Measurements from ENCODE around the gene TBX10.
"Not testable (repeated sequence)": the region's sequence is repeated elsewhere in the genome, so short reads cannot be mapped to it uniquely, and the experiment has no call there.

Gene TBX10

DNA sequence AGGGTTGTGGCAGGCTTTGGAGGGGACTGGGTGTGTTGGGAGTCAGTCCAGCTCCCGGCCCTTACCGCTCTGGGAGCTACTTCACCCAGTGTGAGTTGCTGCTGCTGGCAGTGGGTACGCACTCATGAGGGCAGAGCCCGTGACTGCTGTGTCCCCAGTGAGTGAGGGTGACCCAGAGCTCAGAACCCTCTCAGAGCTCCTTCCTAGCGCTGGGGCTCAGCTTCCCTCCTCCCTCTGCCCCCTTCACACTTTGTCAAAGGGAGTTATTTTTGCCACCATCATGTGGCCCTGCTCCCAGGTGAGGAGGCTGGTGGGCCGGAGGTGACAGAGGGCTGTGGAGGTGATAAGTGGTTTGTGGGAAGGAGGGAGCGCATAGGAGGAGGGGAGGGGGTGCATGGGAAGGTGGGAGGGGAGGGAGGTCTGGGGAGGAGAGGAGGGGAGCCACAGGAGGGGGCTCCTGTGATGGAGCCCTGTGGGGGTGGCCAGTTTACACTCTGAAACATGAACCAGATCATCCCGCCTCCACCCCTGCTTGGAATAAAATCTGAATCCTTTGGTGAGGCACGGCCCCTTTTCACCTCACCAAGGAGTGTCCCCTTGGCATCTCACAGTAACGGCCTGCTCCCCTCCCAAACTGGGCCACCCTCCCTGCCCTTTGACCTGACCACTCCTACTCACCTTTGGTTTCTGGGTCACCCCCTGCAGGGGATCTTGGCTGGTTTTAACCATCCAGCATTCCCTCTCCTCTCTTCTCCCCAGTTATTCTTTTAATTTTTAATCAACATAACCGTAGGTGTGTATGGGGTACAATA, 22.9 kb downstream of the TBX10 start:
- no peak for DNase-seq (ENCODE audit: low read depth in 2 of 2)

DNA sequence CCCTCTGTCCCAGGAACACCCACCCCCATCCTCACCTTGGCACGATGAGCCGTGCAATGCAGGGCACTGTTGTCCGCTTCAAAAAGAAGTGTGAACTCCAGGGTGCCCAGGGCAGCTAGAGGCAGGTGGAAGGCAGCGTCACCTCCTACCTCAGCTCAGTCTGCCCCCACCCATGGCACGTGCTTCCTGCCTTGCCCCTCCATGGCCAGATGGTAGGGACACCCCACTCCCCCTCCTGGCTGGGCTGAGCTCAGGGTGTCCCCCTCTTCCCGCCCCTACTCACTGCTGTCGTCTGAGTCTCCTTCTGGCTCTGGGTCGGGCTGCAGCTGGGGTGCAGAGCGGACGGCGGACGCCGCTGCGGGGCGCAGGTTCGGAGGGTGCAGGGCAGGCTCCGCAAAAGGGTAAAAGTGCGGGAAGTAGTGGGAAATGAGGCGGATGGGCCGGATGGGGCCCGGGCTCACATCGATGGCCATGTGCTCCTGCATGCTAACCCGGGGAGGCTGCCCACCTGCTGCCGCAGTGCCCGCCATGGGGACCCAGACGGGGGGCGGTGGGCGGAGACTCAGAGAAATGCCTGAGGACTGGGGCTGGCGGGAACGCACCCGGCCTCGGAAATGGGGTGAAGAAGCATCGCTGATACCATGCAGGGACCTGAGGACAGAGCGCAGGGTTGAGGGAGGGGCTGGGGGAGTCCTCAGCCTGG, 23.7 kb downstream of the TBX10 start:
- no peak for DNase-seq (ENCODE audit: low read depth in 2 of 2)

DNA sequence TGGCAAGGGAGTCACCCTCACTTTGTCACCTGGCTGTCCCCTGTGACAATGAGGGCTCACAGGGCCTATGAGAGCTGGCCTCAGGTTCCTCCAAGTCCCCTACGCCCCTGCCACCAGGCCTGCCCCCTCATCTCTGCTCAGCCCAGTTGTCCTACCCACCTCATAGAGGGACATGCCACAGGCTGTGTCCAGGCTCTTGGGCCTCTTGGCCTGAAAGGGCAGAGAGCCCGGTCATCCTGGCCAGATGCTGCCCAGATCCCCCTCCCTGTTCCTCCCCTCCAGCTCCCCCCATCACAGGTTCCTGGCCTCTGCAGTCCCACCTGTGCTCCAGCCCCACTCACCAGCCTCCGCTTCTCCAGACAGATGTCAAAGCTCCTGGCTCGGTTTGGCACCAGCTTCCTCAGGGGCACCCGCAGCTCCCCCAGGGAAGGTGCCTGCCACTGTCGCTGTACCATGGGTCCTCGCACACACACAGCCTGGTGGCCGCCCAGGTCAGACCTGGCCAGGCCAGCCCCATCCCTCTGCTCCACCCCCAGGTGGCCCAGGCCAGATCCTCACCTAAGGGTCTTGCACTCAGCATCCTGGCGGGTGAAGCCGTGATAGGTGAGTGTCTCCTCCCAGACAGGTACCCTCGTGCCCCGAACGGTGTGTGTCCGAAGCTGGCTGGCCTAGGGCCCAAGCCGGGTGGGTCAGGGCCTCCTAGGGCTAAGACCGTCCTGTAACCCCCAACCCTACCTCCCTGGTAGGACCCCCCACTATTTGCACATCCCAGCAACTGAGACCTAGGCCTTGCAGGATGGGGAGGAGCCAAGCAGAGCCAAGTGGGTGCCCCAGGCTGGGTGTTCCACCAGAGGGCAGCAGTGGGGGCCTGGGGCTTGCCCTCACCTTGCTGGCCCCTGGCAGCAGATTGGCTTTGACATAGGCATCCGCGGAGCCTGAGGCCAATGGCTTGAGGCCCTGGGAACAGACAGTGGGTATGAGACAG, 24.5 kb downstream of the TBX10 start:
- peak; percentile 48 to 66 for DNase-seq (ENCODE audit: low read depth in 2 of 2)

DNA sequence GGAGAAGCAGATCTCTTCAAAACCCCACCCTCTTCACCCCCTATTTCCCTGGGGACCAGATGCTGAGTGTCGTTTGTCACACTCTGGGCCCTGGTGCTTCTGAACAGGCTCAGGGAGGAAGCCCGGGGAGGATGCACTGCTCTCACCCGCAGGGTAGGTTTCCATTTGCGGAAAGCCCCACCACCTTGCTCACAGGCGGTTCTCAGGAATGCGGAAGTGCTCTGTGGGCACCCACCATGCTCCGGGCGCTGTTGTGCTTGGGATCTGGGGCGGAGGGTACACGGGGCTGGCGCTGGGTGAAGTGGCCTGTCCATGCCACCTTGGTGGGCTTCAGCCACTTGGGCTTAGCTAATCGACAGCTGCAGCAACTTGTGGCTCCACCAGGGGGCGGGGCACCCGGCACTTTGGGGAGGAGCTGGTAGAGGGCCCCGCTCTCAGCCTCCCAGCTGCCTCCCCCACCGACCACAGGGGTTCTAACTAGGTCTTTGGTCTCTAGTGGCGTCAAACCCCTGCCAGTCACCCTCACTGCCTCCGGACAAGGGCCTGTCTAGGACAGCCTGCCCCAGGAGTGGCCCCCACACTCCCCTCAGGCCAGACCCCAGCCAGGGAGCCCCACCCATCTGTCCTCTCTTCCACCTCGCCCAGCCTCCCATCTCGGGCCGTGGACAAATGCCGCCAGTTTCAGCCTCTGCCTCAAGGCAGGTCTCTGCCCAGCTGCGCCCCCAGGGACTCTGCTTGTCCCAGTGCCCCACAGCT, 25.4 kb downstream of the TBX10 start:
- DNase-seq (ENCODE audit: low read depth in 2 of 2), result peak; percentile 69 to 74

DNA sequence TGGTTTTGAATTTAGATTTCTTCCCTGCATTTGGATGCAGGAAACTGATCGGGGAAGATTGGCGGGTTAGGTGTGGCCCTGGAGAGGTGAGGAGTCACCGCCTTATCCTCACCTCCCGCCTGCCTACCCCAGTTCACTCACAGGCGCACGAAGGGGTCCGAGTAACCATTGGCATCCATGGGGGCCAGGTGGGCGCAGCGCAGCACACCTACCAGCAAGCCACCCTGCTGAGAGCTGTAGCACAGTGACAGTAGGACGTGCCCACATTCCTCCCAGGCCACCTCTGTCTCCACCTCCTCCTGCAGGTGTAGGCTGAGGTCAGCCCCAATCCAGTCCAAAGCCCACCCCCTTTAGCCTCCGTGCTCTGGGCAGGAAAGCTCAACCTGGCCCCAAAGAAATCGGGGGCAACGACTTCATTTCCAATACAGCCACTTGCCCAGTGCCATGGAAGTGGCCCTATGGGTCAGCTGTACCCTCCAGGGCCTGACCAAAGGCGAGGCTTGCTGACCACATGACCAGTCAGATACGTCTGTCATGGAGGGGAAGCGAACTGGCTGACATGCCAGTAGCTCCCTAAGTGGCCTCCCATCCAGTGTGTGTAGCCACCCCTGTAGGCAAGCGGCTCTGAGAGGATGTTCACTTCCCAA, 26.1 kb downstream of the TBX10 start:
- no peak for DNase-seq (ENCODE audit: low read depth in 2 of 2)

DNA sequence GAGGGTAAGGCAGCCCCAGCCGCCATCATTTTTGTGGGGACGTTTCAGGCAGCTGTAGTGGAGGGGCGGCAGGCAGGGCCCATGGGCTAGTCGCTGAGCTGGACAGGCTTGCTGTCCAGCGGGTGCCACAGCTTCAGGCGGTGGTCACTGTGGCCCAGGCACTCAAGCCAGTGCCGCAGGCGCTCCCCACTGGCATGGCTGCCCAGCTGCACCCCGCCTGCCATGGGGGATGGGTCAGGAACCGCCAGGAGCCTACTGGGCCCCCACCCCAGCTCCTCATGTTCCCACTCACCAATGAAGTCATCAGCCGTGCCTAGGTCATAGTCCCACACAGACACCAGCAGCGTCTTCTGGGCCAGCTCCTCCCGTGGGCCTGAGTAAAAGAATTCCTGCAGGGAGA, 26.8 kb downstream of the TBX10 start:
- no peak for DNase-seq (ENCODE audit: low read depth in 2 of 2)

DNA sequence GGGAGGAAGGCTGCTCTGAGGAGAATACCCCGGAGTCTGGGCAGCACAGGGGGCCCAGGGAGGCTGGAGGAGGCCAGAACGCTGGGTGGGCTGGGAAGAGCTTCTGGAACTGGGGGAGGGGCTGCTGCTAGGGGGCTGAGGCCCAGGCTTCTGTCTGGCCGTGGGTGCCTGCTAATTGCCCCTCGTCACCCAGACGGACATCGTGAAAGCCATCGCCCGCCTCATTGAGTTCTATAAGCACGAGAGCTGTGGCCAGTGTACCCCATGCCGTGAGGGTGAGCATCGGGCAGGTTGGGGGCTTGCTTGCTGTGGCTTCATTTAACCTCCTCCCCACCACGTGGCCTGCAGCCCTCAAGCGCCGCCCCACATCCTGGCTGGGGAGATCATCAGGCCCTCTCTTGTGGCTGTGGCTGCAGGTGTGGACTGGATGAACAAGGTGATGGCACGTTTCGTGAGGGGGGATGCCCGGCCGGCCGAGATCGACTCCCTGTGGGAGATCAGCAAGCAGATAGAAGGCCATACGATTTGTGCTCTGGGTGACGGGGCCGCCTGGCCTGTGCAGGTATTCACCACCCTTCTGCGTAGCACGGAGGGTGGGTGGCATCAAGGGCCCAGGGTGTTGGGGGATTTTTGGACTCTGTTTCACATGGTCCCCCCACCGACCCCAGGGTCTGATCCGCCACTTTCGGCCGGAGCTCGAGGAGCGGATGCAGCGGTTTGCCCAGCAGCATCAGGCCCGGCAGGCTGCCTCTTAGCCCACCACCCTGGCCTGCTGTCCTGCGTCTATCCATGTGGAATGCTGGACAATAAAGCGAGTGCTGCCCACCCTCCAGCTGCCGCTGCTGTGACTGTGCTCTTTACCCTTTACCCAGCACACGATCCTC, 27.6 kb downstream of the TBX10 start:
- no peak for DNase-seq (ENCODE audit: low read depth in 2 of 2)

DNA sequence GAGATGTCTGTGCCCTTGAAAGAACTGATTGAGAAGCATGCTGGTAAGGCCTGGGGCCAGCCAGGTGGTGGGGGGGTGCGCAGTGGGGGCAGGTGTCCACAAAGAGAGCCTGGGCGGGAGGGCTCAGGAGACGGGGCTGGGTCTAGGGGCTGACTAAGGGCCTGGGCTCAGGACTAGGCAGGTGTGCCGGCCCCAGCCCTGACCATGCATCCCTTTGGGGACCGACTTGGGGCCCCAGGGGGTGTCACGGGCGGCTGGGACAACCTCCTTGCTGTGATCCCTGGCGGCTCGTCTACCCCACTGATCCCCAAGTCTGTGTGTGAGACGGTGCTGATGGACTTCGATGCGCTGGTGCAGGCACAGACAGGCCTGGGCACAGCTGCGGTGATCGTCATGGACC, 28.4 kb downstream of the TBX10 start:
- DNase-seq (ENCODE audit: low read depth in 2 of 2), result no peak

DNA sequence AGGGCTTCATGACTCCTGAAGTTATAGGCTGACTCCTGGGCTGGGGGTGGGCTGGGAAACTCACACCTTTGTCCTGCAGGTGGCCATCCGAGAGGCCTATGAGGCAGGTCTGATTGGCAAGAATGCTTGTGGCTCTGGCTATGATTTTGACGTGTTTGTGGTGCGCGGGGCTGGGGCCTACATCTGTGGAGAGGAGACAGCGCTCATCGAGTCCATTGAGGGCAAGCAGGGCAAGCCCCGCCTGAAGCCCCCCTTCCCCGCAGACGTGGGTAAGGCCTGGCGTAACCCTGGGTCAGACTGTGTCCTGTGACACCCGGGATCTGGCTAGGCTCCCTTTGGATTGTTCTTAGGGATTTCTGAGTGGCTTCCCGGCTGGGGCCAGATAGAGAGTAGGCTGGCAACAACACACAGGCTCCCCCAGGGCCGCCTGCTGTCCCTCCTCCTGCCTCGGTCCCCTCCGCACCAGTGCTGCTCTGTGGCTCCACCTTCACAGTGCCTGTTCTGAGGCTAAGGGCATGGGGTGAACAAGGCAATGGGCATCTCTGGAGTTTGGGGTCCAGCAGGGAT, 29.2 kb downstream of the TBX10 start:
- no peak for DNase-seq (ENCODE audit: low read depth in 2 of 2)

DNA sequence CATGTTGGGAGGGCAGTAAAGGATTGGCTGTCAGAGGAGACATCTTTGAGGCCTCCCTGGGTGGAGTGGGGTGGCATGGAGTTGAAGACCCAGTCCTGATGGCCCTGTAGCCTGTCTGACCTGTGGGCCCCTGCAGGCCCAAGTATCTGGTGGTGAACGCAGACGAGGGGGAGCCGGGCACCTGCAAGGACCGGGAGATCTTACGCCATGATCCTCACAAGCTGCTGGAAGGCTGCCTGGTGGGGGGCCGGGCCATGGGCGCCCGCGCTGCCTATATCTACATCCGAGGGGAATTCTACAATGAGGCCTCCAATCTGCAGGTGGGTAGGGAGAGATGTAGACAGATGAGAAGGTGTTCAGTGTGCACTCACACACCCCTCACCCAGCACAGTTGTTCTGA, 30.2 kb downstream of the TBX10 start:
- DNase-seq (ENCODE audit: low read depth in 2 of 2), result no peak

DNA sequence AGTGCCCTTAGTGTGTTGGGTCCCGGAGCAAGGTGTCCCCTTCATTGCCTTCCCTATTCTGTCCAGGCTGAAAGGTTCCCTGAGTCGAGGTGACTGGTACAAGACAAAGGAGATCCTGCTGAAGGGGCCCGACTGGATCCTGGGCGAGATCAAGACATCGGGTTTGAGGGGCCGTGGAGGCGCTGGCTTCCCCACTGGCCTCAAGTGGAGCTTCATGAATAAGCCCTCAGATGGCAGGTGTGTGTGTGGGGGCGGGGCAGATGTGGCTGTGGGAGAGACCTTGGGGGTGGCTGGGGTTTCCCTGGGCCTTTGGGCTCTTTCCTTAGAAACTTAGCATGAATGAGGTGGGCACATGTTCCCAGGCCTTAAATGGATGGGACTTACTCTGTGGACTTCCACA, 31.1 kb downstream of the TBX10 start:
- no peak for DNase-seq (ENCODE audit: low read depth in 2 of 2)

DNA sequence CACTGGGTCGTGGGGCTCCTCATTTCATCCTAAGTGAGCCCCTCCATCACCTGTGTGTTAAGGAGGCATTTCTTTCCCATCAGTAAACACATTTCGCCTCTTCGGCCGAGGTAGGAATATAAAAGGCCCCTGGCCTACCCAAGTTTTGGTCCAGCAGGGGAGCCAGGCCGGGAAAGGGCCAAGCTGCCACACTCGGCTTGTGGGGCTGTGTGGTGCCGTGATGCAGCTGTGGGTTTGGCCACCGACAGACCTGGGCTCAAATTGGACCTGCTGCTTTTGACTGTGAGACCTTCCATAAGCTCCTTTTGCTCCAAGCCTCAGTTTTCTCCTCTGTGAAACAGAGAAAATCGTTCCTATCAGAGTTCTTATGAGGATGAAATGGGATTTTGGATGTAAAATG, 32.1 kb downstream of the TBX10 start:
- no peak for DNase-seq (ENCODE audit: low read depth in 2 of 2)

DNA sequence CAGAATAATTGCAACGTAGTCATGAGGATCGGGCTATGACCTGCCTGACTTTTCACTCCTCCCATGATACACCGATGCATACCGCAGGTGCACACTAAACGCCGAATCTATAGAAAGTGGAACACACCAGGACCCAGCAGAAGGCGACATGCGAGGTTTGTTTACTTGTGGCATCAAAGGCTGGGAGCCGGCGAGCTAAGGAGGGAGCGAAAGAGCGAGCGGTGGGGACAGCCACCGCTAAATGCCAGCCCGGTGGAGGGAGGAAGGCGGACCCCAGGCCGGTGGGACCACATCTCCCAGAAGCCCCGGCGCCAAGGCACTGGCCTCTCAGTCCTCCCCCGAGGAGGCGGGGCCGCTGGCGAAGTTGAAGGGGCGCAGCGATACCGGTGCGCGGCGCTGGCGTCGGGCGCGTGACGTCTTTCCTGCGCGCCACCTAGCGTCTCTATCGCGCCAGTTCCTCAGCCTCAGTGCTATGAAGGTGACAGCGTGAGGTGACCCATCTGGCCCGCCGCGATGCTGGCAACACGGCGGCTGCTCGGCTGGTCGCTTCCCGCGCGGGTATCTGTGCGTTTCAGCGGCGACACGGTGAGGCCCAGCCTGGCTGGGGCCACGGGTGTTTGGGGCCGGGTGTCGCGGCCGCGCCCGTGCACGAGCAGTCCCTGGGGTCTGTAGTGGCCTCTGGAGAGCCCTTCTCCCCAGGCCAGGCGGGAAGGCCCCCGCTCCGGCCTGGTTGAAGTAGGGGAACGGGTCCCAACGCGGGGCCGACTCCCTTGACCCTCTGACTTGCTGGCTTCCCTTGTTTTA, 32.9 kb downstream of the TBX10 start, which contains the start of gene NDUFV1:
Gene NDUFV1 (plus strand): TSS at position 445 of the 804 bp plus-strand sequence. CDS start 69 bp downstream, at position 514.
- DNase-seq (ENCODE audit: low read depth in 2 of 2), result peak; percentile 93 to 96

DNA sequence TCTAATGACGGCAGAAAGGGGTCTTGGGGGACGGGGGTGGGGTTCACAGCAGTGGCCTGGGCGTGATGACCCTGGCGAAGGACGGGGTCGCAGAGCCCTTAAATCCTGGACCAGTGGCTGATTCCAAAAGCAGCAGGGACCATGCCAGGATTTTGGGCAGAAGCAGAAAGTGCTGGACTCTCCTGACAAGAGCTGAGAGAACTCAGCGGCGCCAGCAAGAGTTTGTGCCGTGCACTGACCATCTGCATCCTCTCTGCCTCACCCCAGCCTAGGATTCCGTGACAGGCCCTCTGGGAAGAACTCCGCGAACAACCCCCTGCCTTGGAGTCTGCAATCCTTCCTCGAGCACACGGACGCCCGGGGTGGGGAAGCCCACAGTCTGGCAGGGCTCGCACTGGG, 33.5 kb downstream of the TBX10 start:
- no peak for DNase-seq (ENCODE audit: low read depth in 2 of 2)

DNA sequence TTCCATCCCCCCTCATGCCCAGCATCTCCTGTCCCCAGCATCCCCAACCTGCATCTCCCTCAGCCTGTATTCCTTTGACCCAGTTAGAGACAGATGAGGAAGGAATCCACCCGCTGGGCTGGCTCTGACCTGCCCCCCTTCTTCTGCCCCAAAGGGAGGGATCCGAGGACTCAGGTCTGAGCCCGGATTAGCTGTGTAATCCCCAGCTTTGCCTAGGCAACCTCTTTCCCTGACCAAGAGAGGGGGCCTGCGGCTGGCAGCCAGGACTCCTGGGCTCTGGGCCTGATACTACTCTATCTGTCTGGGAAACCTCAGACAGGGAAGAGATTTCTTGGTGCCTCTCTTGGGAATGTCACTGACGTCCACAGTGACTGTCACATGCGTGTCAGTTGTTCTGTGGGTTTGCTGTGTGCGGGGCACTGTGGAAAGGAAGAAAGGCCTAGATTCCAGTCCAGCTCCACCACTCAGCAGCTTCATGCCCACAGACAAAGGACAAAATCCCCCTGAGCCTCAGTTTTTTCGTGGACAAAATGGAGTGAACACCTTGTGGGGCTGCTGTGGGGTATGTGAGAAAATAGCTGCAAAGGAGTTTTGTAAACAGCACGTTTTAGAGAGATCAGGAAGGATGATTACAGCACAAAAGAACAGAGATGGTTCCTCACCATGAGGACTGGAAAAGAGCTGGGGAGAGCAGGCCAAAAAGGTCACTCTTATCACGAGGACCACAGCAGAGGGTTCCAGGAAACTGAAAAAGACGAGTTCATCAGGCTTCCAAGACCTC, 34.1 kb downstream of the TBX10 start:
- no peak for DNase-seq (ENCODE audit: low read depth in 2 of 2)

DNA sequence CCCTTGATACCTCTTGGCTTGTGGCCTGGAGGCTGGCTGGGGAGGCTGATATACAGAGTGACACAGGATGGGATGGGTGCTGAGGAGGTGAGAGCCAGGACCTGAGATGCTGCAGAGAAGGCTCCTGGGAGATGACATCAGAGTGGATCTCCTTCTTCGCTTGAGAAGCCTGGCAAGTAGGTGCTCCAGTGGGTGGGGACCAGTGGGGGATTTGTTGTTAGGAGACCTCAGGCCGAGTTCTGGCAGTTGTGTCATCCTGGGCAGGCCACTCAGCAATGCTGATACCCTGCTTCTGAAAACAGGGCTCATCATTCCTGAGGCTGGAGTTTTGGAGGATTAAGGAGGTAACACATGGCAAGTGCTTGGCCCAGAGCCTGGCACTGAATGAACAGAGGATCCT, 34.7 kb downstream of the TBX10 start:
- no peak for DNase-seq (ENCODE audit: low read depth in 2 of 2)

DNA sequence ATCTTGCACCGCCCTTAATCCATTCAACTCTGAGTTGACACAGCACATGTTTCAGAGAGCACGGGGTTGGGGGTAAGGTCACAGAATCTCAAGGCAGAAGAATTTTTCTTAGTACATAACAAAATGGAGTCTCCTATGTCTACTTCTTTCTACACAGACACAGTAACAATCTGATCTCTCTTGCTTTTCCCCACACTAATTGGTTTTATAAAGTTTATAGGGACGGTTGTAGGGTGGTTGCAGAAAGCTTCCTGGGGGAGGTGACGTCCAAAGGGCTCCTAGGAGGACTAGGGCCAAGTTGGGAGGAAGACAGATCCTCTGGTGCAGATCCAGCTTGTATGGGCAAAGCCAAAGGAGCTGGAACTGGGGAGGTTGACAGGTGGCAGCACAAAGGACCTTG, 35.4 kb downstream of the TBX10 start:
- DNase-seq (ENCODE audit: low read depth in 2 of 2), result not testable (repeated sequence)

DNA sequence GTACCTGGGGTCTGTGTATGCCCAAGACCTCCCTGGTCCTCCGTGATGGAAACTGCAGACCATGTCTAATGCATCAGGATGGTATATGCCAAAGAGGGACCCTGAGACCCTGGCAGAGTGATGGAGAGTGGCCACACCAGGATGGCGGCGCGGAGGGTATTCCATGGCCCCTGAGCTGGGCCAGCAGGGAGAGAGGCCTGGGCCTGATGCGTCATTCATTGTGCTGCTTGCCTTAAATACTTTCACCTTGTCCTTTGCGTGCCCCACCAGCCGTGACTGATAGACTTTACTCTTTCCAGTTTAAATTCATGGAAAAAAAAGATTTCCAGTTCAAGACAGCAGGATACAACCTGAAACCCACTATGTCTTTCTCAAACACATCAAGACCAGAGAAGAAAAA, 38.5 kb downstream of the TBX10 start:
- DNase-seq (ENCODE audit: low read depth in 2 of 2), result no peak
